Subcutaneous adipose tissue (tissue), 4 donors: ENCODE data around the gene ACD. TPM values are rescaled to one million over a fixed set of nuclear protein-coding genes. Genes with fewer than 3 reads are reported as not detected.

Experiments used
- CTCF ChIP-seq: fragments of 450-650 bp; IDR thresholded peaks from one replicate; pipeline ENCODE4 v1.5.1; 2016; ENCODE audit warnings: low read depth, mild to moderate bottlenecking, control low read depth, antibody characterized with exemption, moderate library complexity
- total RNA-seq, 4 donors: library from RNA; depleted of rRNA; stranded (reverse); fragments of >200 nt; gene quantifications; one replicate each; pipeline ENCODE4 v1.1.0, GENCODE V29; 2016

ACD gene
- total RNA-seq, 4 donors from 2014 or later, result 8.0 to 19.2 (median 14.9) TPM

DNA sequence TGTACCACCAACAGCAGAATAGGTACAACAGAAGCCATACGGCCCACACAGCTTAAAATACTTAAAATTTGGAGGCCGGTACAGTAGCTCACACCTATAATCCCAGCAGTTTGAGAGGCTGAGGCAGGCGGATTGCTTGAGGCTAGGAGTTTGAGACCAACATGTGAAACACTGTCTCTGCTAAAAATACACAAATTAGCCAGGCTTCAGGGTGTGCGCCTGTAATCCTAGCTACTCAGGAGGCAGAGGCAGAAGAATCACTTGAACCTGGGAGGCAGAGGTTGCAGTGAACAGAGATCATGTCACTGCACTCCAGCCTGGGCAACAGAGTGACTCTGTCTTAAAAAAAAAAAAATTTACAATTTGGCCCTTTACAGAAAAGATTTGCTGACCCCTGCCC, 42.1 kb upstream of the ACD start:
- no peak for TF ChIP-seq CTCF

GRCh38 chr16:67701420-67701819, 41.4 kb upstream of the ACD start:
- TF ChIP-seq CTCF, result no peak

DNA sequence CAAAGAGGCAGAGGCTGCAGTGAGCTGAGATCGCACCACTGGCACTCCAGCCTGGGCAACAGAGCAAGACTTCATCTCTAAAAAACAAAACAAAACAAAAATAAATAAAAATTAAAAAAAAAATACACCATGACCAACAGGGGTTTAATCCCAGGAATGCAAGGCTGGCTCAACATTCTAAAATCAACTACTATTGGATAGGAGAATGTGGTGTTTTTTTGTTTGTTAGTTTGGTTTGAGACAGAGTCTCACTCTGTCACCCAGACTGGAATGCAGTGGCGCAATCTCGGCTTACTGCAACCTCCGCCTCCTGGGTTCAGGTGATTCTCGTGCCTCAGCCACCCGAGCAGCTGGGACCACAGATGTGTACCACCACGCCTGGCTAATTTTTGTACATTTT, 39.2 kb upstream of the ACD start:
- no peak for TF ChIP-seq CTCF

DNA sequence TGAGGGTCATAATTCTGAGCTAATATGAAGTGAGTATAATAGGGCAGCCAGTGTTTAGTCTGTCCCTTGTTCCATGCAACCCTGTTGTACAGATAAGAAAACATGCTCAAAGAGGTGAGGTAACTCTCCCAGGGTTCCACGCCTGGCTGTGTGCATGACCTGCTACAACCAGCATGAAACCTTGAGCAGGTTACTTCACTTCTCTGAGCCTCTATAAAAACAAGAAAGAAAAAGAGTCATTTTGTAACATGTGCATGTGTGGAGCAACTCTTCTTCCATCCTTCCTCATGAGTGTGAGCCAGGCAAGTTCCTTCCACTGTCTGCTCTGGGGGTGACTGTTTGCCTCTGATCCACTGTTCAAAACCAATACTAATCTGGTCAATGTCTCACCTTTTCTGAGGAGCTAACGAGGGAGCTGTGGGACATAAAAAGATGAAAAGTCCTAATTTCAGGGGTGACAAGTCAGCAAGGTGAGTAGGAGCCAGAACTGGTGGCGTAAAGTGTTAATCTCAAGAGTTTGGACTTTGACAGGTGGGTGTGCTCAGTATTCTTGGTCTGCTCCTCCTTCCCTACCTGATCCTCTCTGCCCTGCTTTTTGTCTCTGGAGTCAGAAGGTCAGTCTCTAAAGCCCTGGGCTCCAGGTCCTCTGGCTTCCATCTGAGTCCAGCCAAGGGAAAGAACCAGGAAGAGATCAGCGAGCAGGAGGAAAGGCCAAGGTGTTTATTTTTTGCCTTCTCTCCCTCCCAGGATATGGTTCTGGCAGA, 37.5 kb upstream of the ACD start:
- TF ChIP-seq CTCF, result no peak

GRCh38 chr16:67694611-67695010, 34.6 kb upstream of the ACD start:
- TF ChIP-seq CTCF, result no peak

DNA sequence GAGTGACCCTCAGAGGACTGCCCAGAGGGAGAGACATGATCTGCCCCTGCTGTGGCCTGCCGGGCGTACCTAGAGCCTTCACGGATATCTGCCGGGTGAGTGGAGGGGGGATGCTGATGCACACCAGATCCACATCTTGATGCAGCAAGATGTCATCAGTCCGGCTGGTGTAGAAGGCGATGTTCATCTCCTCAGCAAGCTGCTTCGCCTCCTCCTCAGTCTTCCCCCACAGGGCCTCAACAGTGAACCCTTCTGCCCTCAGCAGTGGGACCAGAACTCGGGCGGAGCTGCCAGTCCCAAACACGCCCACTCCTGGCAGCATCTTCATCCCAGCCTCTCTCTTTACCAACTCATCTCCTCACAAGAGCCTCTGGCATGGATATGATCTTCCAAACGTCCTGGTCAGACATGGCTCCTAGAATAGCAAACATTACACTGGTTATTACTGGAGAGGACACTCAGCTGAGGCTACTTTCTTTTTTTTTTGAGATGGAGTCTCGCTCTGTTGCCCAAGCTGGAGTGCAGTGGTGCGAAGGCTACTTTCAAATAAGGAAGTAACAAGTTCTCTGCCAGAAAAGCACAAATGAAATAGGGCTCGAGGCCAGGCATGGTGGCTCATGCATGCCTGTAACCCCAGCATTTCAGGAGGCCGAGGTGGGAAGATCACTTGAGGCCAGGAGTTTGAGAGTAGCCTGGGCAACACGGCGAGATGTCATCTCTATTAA, 25.5 kb upstream of the ACD start:
- no peak for TF ChIP-seq CTCF

DNA sequence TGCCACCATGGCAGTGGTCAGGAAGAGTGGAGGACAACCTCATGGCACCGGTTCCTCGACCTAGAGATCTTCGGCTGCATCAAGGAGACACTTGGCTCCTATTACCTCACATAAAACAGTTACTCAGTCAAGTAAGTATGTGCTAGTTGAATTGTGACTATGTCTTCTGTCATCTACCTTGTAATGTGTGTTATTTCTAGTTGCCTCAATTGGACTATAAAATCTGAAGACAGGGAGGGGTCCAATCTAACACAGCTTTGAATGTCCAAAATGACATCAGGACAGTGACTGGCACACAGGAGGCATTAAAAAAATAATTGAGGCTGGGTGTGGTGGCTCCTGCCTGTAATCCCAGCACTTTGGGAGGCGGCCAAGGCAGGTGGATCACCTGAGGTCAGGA, 23.7 kb upstream of the ACD start:
- TF ChIP-seq CTCF, result no peak
